Neural cell (in vitro differentiated cells): ENCODE results near the gene TMCC2.

Experiments
- CTCF ChIP-seq: fragments of 450-650 bp; IDR thresholded peaks from 2 replicates; pipeline ENCODE4 v1.5.1; 2014; ENCODE audit warnings: antibody characterized with exemption, mild to moderate bottlenecking, moderate library complexity; ENCODE audit not compliant: poor library complexity, severe bottlenecking
- EP300 ChIP-seq: fragments of 450-650 bp; conservative IDR thresholded peaks from 2 replicates; pipeline ENCODE4 v1.6.1; 2014; ENCODE audit warnings: antibody characterized with exemption, mild to moderate bottlenecking, moderate library complexity; ENCODE audit not compliant: poor library complexity, severe bottlenecking
- EZH2 ChIP-seq: fragments of 200-600, 300-800 bp; shearing (Covaris generic), sonication (generic); IDR thresholded peaks from 2 replicates; pipeline ENCODE4 v1.6.1; 2014; ENCODE audit warnings: antibody characterized with exemption, low read length, borderline replicate concordance, mild to moderate bottlenecking; ENCODE audit not compliant: insufficient read depth, poor library complexity, severe bottlenecking
- MXI1 ChIP-seq: fragments of 450-650 bp; conservative IDR thresholded peaks from 2 replicates; pipeline ENCODE4 v1.6.1; 2014; ENCODE audit warnings: antibody characterized with exemption, mild to moderate bottlenecking; ENCODE audit not compliant: poor library complexity, severe bottlenecking
- POLR2AphosphoS5 ChIP-seq: IDR thresholded peaks from 2 replicates; pipeline ENCODE4 v1.6.1; 2012
- RAD21 ChIP-seq: fragments of 450-650 bp; conservative IDR thresholded peaks from 2 replicates; pipeline ENCODE4 v1.6.1; 2014; ENCODE audit warnings: antibody characterized with exemption, mild to moderate bottlenecking, moderate library complexity
- SMC3 ChIP-seq: fragments of 450-650 bp; conservative IDR thresholded peaks from 2 replicates; pipeline ENCODE4 v1.6.1; 2014; ENCODE audit warnings: antibody characterized with exemption, mild to moderate bottlenecking, moderate library complexity; ENCODE audit not compliant: poor library complexity
- TF ChIP-seq, protein P1 (sequence below): IDR thresholded peaks from 2 replicates; pipeline ENCODE4 v1.6.1; 2012; ENCODE audit warnings: borderline replicate concordance

- TF ChIP-seq POLR2AphosphoS5, result no peak
- TF ChIP-seq CTCF, result no peak
- TF ChIP-seq EZH2, result no peak
- no peak for TF ChIP-seq SMC3
- TF ChIP-seq, protein P1, sequence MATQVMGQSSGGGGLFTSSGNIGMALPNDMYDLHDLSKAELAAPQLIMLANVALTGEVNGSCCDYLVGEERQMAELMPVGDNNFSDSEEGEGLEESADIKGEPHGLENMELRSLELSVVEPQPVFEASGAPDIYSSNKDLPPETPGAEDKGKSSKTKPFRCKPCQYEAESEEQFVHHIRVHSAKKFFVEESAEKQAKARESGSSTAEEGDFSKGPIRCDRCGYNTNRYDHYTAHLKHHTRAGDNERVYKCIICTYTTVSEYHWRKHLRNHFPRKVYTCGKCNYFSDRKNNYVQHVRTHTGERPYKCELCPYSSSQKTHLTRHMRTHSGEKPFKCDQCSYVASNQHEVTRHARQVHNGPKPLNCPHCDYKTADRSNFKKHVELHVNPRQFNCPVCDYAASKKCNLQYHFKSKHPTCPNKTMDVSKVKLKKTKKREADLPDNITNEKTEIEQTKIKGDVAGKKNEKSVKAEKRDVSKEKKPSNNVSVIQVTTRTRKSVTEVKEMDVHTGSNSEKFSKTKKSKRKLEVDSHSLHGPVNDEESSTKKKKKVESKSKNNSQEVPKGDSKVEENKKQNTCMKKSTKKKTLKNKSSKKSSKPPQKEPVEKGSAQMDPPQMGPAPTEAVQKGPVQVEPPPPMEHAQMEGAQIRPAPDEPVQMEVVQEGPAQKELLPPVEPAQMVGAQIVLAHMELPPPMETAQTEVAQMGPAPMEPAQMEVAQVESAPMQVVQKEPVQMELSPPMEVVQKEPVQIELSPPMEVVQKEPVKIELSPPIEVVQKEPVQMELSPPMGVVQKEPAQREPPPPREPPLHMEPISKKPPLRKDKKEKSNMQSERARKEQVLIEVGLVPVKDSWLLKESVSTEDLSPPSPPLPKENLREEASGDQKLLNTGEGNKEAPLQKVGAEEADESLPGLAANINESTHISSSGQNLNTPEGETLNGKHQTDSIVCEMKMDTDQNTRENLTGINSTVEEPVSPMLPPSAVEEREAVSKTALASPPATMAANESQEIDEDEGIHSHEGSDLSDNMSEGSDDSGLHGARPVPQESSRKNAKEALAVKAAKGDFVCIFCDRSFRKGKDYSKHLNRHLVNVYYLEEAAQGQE, result no peak
- no peak for TF ChIP-seq EP300
- TF ChIP-seq MXI1, result no peak
- TF ChIP-seq RAD21, result no peak
Observed at GRCh38 chr1:205246351-205247119, 18.8 kb downstream of the TMCC2 start.
